Activated T-helper 17 cell treated with anti-CD3 and anti-CD28 coated beads, Interleukin-2, amount 50 U/mL, for 72 hours (primary cell): ENCODE results near the gene GRB2. TPM values are rescaled to one million over a fixed set of nuclear protein-coding genes. Genes with fewer than 3 reads are reported as not detected.
A peak's percentile ranks its signal among the peaks of the same experiment; 100 is the strongest.
"Not testable (repeated sequence)": the region's sequence is repeated elsewhere in the genome, so short reads cannot be mapped to it uniquely, and the experiment has no call there.

Experiments used
- ATAC-seq: fragments of 150-1000 bp; cut with Tn5 transposase; replicated peaks from 2 replicates; pipeline ENCODE4 v1.10.0; 2021; ENCODE audit warnings: mild to moderate bottlenecking, moderate library complexity
- H3K27ac Mint-ChIP-seq: one replicate; pipeline ENCODE4 v1.8.0; 2022; ENCODE audit warnings: mixed read lengths
- H3K27me3 Mint-ChIP-seq: one replicate; pipeline ENCODE4 v1.8.0; 2022; ENCODE audit warnings: mixed read lengths
- H3K36me3 Mint-ChIP-seq: one replicate; pipeline ENCODE4 v1.8.0; 2022; ENCODE audit warnings: low read depth, mild to moderate bottlenecking, mixed read lengths
- H3K4me1 Mint-ChIP-seq: one replicate; pipeline ENCODE4 v1.8.0; 2022; ENCODE audit warnings: mixed read lengths
- H3K4me3 Mint-ChIP-seq: one replicate; pipeline ENCODE4 v1.8.0; 2022; ENCODE audit warnings: mild to moderate bottlenecking, mixed read lengths
- H3K9me3 Mint-ChIP-seq: one replicate; pipeline ENCODE4 v1.8.0; 2022; ENCODE audit warnings: mixed read lengths
- total RNA-seq, 2 donors: library from RNA; stranded (reverse); gene quantifications; one replicate each; pipeline ENCODE4 v1.2.3, GENCODE V29; 2022

Gene GRB2
- 100 to 1,000 TPM; 141 to 163 TPM for total RNA-seq

- peak; percentile 84 for ATAC-seq
- peak within 1 kb of the TSS; percentile 84 for H3K4me3 Mint-ChIP-seq
- H3K27me3 Mint-ChIP-seq: no peaks in the 10 kb centered on the region
- no peaks in the 10 kb centered on the region for H3K9me3 Mint-ChIP-seq
- peak within 1 kb of the TSS; percentile 92 for H3K27ac Mint-ChIP-seq
- H3K4me1 Mint-ChIP-seq: peaks cover 27% of the 10 kb centered on the region
- peaks cover 39% of the 10 kb centered on the region for H3K36me3 Mint-ChIP-seq
Observed at GRCh38 chr17:75405365-75406221, at the start of gene GRB2. GRB2 (minus strand) TSS chr17:75405678; CDS start chr17:75393628, 12,050 bp downstream.

GRCh38 chr17:75454672-75455071 is 49.2 kb upstream of the GRB2 start:
- H3K27ac Mint-ChIP-seq, H3K36me3 Mint-ChIP-seq, H3K9me3 Mint-ChIP-seq, ATAC-seq, H3K27me3 Mint-ChIP-seq, H3K4me3 Mint-ChIP-seq: not testable (repeated sequence)
- peaks cover 20% of the 10 kb centered on the region for H3K4me1 Mint-ChIP-seq

- H3K27ac Mint-ChIP-seq: no peak overlapping the region
- H3K36me3 Mint-ChIP-seq: no peaks in the 10 kb centered on the region
- H3K4me1 Mint-ChIP-seq: peaks cover 20% of the 10 kb centered on the region
- no peaks in the 10 kb centered on the region for H3K27me3 Mint-ChIP-seq
- ATAC-seq: no peak
- H3K9me3 Mint-ChIP-seq: no peaks in the 10 kb centered on the region
- H3K4me3 Mint-ChIP-seq: no peak overlapping the region
Observed at GRCh38 chr17:75454193-75454592, 48.7 kb upstream of the GRB2 start.

GRCh38 chr17:75450270-75450669 is 44.8 kb upstream of the GRB2 start:
- H3K4me1 Mint-ChIP-seq: peaks cover 7% of the 10 kb centered on the region
- H3K27ac Mint-ChIP-seq: no peak overlapping the region
- no peaks in the 10 kb centered on the region for H3K9me3 Mint-ChIP-seq
- H3K4me3 Mint-ChIP-seq: no peak overlapping the region
- ATAC-seq: no peak
- H3K27me3 Mint-ChIP-seq: no peaks in the 10 kb centered on the region
- no peaks in the 10 kb centered on the region for H3K36me3 Mint-ChIP-seq

GRCh38 chr17:75447951-75448856 is 42.7 kb upstream of the GRB2 start:
- Mint-ChIP-seq H3K4me3 (no peak overlapping the region), H3K4me1 (no peaks in the 10 kb centered on the region), H3K36me3 (no peaks in the 10 kb centered on the region), H3K27ac (no peak overlapping the region), H3K9me3 (no peaks in the 10 kb centered on the region), H3K27me3 (no peaks in the 10 kb centered on the region)
- ATAC-seq: no peak

GRCh38 chr17:75445896-75446295 is 40.4 kb upstream of the GRB2 start:
- H3K27ac Mint-ChIP-seq, H3K4me1 Mint-ChIP-seq, H3K27me3 Mint-ChIP-seq, ATAC-seq, H3K36me3 Mint-ChIP-seq, H3K9me3 Mint-ChIP-seq, H3K4me3 Mint-ChIP-seq: not testable (repeated sequence)

GRCh38 chr17:75445296-75445695 is 39.8 kb upstream of the GRB2 start:
- no peaks in the 10 kb centered on the region for H3K27me3 Mint-ChIP-seq
- ATAC-seq: no peak
- H3K4me3 Mint-ChIP-seq: no peak overlapping the region

GRCh38 chr17:75442168-75443103 is 37.0 kb upstream of the GRB2 start:
- no peaks in the 10 kb centered on the region for H3K4me1 Mint-ChIP-seq
- no peak overlapping the region for H3K27ac Mint-ChIP-seq
- no peaks in the 10 kb centered on the region for H3K27me3 Mint-ChIP-seq
- no peak overlapping the region for H3K4me3 Mint-ChIP-seq
- no peaks in the 10 kb centered on the region for H3K9me3 Mint-ChIP-seq
- ATAC-seq: no peak
- no peaks in the 10 kb centered on the region for H3K36me3 Mint-ChIP-seq

More at GRCh38 chr17:75445296-75445695, 39.8 kb upstream of the GRB2 start:
- Mint-ChIP-seq H3K9me3 (no peaks in the 10 kb centered on the region), H3K4me1 (no peaks in the 10 kb centered on the region), H3K27ac (no peak overlapping the region), H3K36me3 (no peaks in the 10 kb centered on the region)

GRCh38 chr17:75440738-75441448 is 35.4 kb upstream of the GRB2 start:
- no peaks in the 10 kb centered on the region for H3K36me3 Mint-ChIP-seq
- no peak overlapping the region for H3K4me3 Mint-ChIP-seq
- peak overlapping the region; percentile 9 for H3K27ac Mint-ChIP-seq
- H3K9me3 Mint-ChIP-seq: no peaks in the 10 kb centered on the region
- no peaks in the 10 kb centered on the region for H3K27me3 Mint-ChIP-seq
- no peak for ATAC-seq
- peaks cover 4% of the 10 kb centered on the region for H3K4me1 Mint-ChIP-seq

GRCh38 chr17:75439287-75439686 is 33.8 kb upstream of the GRB2 start:
- Mint-ChIP-seq H3K27ac (no peak overlapping the region), H3K4me1 (peaks cover 6% of the 10 kb centered on the region), H3K9me3 (no peaks in the 10 kb centered on the region), H3K4me3 (no peak overlapping the region), H3K36me3 (no peaks in the 10 kb centered on the region), H3K27me3 (no peaks in the 10 kb centered on the region)
- ATAC-seq: no peak

GRCh38 chr17:75437404-75437803 is 31.9 kb upstream of the GRB2 start:
- not testable (repeated sequence) for H3K27me3 Mint-ChIP-seq, ATAC-seq, H3K9me3 Mint-ChIP-seq, H3K27ac Mint-ChIP-seq, H3K4me1 Mint-ChIP-seq, H3K4me3 Mint-ChIP-seq, H3K36me3 Mint-ChIP-seq

- H3K36me3 Mint-ChIP-seq, H3K4me1 Mint-ChIP-seq, H3K4me3 Mint-ChIP-seq, H3K27me3 Mint-ChIP-seq, H3K9me3 Mint-ChIP-seq, H3K27ac Mint-ChIP-seq: not testable (repeated sequence)
- ATAC-seq: peak; percentile 15
Observed at GRCh38 chr17:75434433-75434832, 29.0 kb upstream of the GRB2 start.

- no peak for ATAC-seq
- Mint-ChIP-seq H3K27me3 (peaks cover 4% of the 10 kb centered on the region), H3K9me3 (no peaks in the 10 kb centered on the region), H3K4me3 (no peak overlapping the region), H3K4me1 (peaks cover 6% of the 10 kb centered on the region), H3K27ac (no peak overlapping the region), H3K36me3 (no peaks in the 10 kb centered on the region)
Observed at GRCh38 chr17:75433218-75433783, 27.8 kb upstream of the GRB2 start.
